ENCODE measurements around the gene AGR2.
"Not testable (repeated sequence)": the region's sequence is repeated elsewhere in the genome, so short reads cannot be mapped to it uniquely, and the experiment has no call there.

The AGR2 gene

DNA sequence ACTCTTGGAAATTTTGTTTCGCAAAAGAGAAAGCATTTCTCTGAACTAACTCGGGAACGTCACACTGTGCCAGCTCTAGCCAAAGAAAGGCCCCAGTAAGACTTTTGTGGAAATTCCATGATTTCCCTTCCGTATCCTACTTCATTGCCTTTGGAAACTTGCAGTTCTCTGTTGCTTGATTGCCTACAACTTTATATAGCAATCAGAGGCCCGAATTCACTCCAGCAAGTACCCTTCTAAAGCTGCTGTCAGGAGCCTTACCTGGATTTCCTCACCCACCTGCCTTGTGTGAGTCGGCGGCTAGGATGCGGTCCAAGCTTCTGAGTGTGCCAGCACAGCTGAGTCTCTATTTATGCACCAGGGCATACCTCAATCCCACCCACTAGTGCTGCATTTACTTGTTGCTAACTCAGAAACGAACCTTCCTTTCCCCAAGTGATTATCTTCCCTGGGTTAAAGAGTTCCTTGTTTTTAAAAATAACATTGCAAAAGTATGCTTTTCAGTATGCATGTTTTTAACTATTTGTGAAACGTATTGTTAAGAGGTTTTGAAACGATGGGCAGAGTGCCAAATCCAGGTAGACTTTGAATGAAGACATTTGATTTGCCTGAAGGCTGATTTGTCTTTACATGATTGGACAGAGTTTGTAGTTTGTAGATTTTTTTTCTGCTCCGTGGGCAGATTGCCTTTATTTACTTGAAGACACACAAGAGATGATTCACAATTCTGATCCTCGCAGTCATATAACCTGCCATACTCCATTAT lies at the start of gene AGR2:
Gene AGR2 (minus strand): TSS at position 326 of the 766 bp plus-strand sequence. CDS start 3,203 bp downstream, outside the sequence.
- DNase-seq, result no peak

- not testable (repeated sequence) for DNase-seq
These were observed 48.4 kb upstream of the AGR2 start for GRCh38 chr7:16853189-16853588.

DNA sequence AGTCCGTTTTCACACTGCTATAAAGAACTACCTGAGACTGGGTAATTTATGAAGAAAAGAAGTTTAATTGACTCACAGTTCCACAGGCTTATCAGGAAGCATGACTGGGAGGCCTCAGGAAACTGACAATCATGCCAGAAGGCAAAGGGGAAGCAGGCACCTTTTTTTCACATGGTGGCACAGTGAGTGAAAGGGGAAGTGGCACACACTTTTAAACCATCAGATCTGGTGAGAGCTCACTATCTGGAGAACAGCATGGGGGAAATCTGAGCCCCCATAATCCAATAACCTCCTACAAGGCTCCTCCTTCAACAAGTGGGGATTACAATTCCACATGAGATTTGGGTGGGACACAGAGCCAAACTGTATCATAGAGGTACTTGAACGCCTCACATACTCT lies 47.0 kb upstream of the AGR2 start:
- DNase-seq, result no peak

DNA sequence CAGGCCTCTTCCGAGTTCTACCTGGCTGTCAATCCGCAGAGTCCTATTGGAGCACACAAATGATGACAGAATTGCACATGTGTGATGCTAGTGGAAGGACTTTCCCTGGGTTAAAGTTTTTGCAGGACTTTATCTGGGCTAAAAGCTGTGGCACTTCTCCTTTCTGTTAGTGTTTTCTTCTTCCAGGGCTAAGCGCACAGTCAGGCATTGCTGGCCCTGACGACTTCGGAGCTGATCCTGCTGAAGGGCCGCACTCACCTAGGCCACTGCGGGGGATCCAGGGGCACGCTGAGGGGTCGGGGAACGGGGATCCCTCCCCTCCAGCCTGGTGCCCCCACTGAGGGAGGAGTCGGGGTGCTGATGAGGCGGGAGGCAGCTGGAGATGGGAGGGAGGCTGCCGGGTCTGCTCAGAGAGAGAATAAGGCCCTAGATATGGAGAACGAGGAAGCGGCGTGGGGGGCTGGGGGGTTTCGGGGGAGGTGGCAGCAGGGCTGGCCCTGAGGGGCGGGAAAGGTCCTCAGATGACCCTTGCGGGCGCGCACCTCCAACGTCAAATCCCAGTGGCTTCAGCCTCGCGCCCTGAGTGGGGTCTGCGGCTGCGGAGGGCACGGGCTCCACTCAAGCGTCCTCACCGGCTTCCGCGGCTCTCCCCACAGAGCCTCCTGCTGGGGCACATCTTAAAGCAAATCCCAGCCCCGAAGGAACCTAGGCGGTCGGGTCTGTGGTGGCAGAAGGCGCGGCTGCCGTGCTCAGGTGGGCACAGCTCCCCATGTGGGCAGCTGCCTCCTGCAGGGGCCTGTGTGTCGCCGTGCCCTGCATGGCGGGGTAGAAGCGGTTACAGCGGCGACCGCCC lies 46.0 kb upstream of the AGR2 start:
- DNase-seq, result no peak

- DNase-seq, result no peak
These were observed 44.7 kb upstream of the AGR2 start for GRCh38 chr7:16849296-16850148.

- no peak for DNase-seq
These were observed 42.6 kb upstream of the AGR2 start for GRCh38 chr7:16847381-16847860.

GRCh38 chr7:16846601-16847165 lies 41.9 kb upstream of the AGR2 start:
- DNase-seq, result no peak

- no peak for DNase-seq
These were observed 40.9 kb upstream of the AGR2 start for GRCh38 chr7:16845746-16846145.

DNA sequence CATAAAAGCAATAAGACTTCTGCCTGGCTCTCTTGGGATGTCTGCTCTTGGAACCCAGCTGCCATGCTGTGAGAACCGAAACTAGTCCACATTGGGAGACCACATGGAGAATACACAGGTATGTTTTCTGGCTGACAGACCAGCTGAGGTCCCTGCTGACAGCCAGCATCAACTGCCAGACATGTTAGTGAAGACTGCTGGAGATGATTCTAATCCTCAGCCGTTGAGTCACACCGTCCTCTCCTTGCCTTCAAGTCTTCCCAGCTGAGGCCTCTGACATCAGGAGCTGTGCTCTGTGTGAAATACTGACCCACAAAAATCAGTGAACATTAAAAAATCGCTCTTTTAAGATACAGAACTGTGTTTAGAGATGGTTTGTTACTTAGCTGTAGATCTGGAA lies 36.9 kb upstream of the AGR2 start:
- DNase-seq, result no peak

GRCh38 chr7:16840094-16840493 lies 35.3 kb upstream of the AGR2 start:
- DNase-seq, result no peak

GRCh38 chr7:16839646-16840045 lies 34.8 kb upstream of the AGR2 start:
- no peak for DNase-seq

GRCh38 chr7:16838891-16839290 lies 34.1 kb upstream of the AGR2 start:
- DNase-seq, result no peak

DNA sequence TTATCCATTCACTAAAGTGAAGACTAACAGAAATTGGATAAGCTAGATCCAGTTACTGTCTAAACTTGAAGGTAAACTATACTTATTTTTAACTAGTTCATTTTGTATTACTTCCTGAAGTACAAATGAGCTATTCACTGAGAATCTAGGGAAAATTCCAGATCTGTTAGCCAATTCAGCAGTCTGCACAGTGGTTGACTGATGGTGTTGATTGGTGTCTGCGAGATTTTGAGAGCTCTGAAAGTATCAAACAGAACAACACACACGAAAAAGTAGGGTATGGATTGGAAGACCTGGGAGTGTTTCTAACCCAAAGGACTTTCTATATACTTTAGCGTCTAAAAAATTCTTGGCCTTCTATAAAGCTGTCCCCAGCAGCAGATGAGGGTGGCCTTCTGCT lies 33.6 kb upstream of the AGR2 start:
- no peak for DNase-seq

GRCh38 chr7:16836481-16836880 lies 31.7 kb upstream of the AGR2 start:
- DNase-seq, result no peak

DNA sequence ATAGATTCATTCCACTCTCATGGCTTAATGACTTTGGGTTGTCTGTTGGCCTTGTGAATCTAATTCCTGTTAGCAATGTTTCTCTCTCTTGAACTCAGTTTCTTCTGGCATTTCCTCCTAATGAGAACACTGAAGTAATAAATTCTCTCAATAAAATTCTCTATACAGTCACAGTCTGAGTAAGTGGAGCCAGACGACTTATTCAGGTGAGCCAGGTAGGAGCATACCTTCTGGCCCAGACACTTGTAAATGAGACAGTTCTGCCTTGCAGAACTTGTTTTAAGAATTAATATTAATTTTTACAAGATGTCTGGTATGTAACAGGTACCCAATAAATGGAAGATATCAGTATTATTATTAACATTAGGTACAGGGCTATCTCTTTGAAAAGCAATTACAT lies 28.6 kb upstream of the AGR2 start:
- no peak for DNase-seq

GRCh38 chr7:16826060-16826459 lies 21.3 kb upstream of the AGR2 start:
- no peak for DNase-seq

DNA sequence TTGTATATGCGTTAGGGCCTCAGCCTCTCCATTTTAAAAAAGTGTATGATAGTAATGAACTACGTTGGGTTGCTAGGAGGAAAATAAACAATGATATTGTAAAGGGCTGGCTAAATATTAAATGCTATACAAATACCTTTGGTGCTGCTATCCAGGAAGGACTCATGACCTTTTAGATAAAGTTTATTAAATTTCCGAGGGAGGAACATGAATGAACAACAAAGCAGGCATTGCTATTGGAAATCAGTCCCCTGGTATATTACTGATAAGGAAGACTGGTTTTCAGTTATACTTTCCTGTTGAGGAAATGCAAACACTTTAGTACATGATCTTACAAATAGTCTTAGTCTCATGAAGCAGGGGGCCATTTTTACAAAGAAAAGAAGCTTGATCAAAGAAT lies 17.2 kb upstream of the AGR2 start:
- DNase-seq, result no peak

DNA sequence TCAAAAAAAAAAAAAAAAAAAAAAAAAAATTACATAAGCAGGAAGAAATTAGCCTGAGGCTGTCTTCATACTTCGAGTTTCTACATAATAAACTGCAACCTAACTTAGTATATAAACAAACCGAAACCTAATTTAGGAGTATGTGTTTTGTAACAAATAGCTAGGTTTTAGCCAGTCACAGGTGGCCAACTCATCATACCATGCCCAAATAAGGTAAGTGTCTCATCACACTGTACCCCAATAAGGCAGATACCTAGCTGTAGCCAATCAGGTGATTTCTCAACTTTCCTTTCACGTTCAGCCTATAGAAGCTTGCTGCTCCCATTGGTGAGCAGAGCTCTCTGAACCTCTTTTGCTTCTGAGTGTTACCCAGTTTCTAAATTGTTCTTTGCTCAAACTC lies 13.9 kb upstream of the AGR2 start:
- no peak for DNase-seq

DNA sequence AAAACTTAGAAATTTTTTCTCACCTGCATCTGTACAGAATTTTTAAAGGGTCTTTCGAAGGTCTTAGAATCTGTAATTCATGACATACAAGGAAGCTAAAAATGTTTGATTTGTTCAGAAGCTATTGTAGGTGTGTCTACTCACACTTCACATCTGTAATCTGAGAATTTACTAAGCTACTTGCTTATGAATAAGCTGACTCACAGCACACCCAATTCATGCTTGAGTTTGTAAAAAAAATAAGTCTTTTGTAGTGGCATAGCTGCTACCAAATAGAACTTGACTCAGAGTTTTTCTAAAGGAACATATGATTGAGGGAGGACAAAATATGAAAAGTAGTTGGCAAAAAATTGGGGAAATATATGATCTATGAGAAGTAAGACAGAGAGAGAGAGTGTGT lies 12.7 kb upstream of the AGR2 start:
- no peak for DNase-seq

GRCh38 chr7:16816824-16817223 lies 12.0 kb upstream of the AGR2 start:
- DNase-seq, result no peak

GRCh38 chr7:16815001-16815400 lies 10.2 kb upstream of the AGR2 start:
- no peak for DNase-seq

- DNase-seq, result no peak
These were observed 8.4 kb upstream of the AGR2 start for GRCh38 chr7:16813232-16813616.

Data from NCI-H1694 treated with DMSO at 0.1 percent for 48 hours (cell line).